Measurements from ENCODE around the gene ACOT6. TPM values are rescaled to one million over a fixed set of nuclear protein-coding genes. Genes with fewer than 3 reads are reported as not detected.
"Not testable (repeated sequence)": the region's sequence is repeated elsewhere in the genome, so short reads cannot be mapped to it uniquely, and the experiment has no call there.

Gene ACOT6
- total and polyA plus RNA-seq, 2 of the 4 experiments (the other 2 are of a cell fraction), result not detected

DNA sequence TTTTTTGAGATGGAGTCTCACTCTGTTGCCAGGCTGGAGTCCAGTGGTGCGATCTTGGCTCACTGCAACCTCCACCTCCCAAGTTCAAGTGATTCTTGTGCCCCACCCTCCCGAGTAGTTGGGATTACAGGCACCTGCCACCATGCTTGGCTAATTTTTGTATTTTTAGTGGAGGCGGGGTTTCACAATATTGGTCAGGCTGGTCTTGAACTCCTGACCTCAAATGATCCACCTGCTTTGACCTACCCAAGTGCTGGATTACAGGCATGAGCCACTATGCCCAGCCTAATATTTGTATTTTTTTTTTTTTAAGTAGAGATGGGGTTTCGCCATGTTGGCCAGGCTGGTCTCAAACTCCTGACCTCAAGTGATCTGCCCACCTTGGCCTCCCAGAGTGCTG, 38.6 kb upstream of the ACOT6 start:
- in situ Hi-C loops (cut with MboI; ENCODE audit: low sequenced_read_pairs); POLR2A ChIA-PET (ENCODE audit: unreplicated experiment); intact Hi-C loops (cut with micrococcal nuclease): not testable (repeated sequence)

DNA sequence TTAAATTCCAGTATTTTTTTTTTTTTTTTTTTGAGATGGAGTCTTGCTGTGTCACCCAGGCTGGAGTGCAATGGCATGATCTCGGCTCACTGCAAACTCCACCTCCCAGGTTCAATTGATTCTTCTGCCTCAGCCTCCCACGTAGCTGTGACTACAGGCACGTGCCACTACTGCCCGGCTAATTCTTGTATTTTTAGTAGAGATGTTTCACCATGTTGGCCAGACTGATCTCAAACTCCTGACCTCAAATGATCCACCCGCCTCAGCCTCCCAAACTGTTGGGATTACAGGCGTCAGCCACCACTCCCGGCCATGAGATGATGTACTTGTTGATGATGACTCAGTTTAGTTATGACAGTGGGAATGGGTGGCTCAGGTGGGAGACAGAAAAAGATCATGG, 38.1 kb upstream of the ACOT6 start:
- POLR2A ChIA-PET (ENCODE audit: unreplicated experiment); H3K23ac ChIP-seq (ENCODE audit: low read depth, low read length); H2AK5ac ChIP-seq (ENCODE audit: low read depth, low read length); H3K4me1 ChIP-seq (ENCODE audit: control insufficient read depth, insufficient read depth, low read length); H4K91ac ChIP-seq (ENCODE audit: insufficient read depth, low read depth, low read length); H4K5ac ChIP-seq (ENCODE audit: low read depth, low read length); H2BK120ac ChIP-seq (ENCODE audit: low read depth, low read length); H3K4me2 ChIP-seq (ENCODE audit: low read depth, low read length); H3K27me3 ChIP-seq (ENCODE audit: control insufficient read depth, insufficient read depth, low read length); in situ Hi-C loops (cut with MboI; ENCODE audit: low sequenced_read_pairs); H4K20me1 ChIP-seq (ENCODE audit: insufficient read depth, low read length); dilution Hi-C loops (cut with HindIII; ENCODE audit: low sequenced_read_pairs, unreplicated experiment); ATAC-seq (ENCODE audit: low read depth); CTCF ChIA-PET; H2AK9ac ChIP-seq (replicated peaks; ENCODE audit: low read depth, low read length, poor library complexity); H2AFZ ChIP-seq (replicated peaks; ENCODE audit: low read length, poor library complexity); H3K27ac ChIP-seq (ENCODE audit: insufficient read depth, low read length); H3K36me3 ChIP-seq (ENCODE audit: control insufficient read depth, insufficient read depth, low read length); H3K18ac ChIP-seq (ENCODE audit: low read depth, low read length); H4K8ac ChIP-seq (ENCODE audit: low read depth in 2 of 2, low read length in 2 of 2); H3K9ac ChIP-seq (ENCODE audit: low read depth, low read length); H3K9me1 ChIP-seq (ENCODE audit: insufficient read depth, low read length); H3K4me3 ChIP-seq (ENCODE audit: insufficient read depth, low read depth, low read length); H2BK5ac ChIP-seq (ENCODE audit: low read depth, low read length, poor library complexity, severe bottlenecking); intact Hi-C loops (cut with micrococcal nuclease); H3K56ac ChIP-seq (ENCODE audit: extremely low read depth, insufficient read depth, low read length); H2BK15ac ChIP-seq (ENCODE audit: low read depth, low read length); H3K4ac ChIP-seq (ENCODE audit: low read depth, low read length); BruUV-seq (replicated peaks); DNase-seq; H3K9me3 ChIP-seq (ENCODE audit: control insufficient read depth, insufficient read depth, low read length); H3K14ac ChIP-seq (replicated peaks; ENCODE audit: low read depth, low read length); H2BK20ac ChIP-seq (ENCODE audit: low read depth, low read length): not testable (repeated sequence)
- peaks cover 6 to 12% of the 10 kb centered on the region in 2 experiments; a peak in 3 of 4 replicates for H3K79me1 ChIP-seq (ENCODE audit: low read depth in 1 of 2, low read length in 2 of 2)
- WGBS, 2 experiments (ENCODE audit: extremely low coverage in 2 of 2, insufficient read length in 1 of 2), result no CpG with 5 or more reads among the region's 7 CpGs

More for the DNA sequence above, 38.6 kb upstream of the ACOT6 start:
- H3K4ac ChIP-seq (ENCODE audit: low read depth, low read length); H4K5ac ChIP-seq (ENCODE audit: low read depth, low read length); BruUV-seq (replicated peaks); dilution Hi-C loops (cut with HindIII; ENCODE audit: low sequenced_read_pairs, unreplicated experiment); H4K8ac ChIP-seq (ENCODE audit: low read depth in 2 of 2, low read length in 2 of 2); H2BK120ac ChIP-seq (ENCODE audit: low read depth, low read length); H4K20me1 ChIP-seq (ENCODE audit: insufficient read depth, low read length); H3K4me3 ChIP-seq (ENCODE audit: insufficient read depth, low read depth, low read length); H3K4me1 ChIP-seq (ENCODE audit: control insufficient read depth, insufficient read depth, low read length); H2AFZ ChIP-seq (replicated peaks; ENCODE audit: low read length, poor library complexity); H2BK5ac ChIP-seq (ENCODE audit: low read depth, low read length, poor library complexity, severe bottlenecking); CTCF ChIA-PET; H3K56ac ChIP-seq (ENCODE audit: extremely low read depth, insufficient read depth, low read length); H2BK15ac ChIP-seq (ENCODE audit: low read depth, low read length); H3K9me3 ChIP-seq (ENCODE audit: control insufficient read depth, insufficient read depth, low read length); H4K91ac ChIP-seq (ENCODE audit: insufficient read depth, low read depth, low read length); H3K9me1 ChIP-seq (ENCODE audit: insufficient read depth, low read length); H2AK5ac ChIP-seq (ENCODE audit: low read depth, low read length); H3K4me2 ChIP-seq (ENCODE audit: low read depth, low read length); H2AK9ac ChIP-seq (replicated peaks; ENCODE audit: low read depth, low read length, poor library complexity); ATAC-seq (ENCODE audit: low read depth); H3K27ac ChIP-seq (ENCODE audit: insufficient read depth, low read length); H3K23ac ChIP-seq (ENCODE audit: low read depth, low read length); H3K27me3 ChIP-seq (ENCODE audit: control insufficient read depth, insufficient read depth, low read length); H3K14ac ChIP-seq (replicated peaks; ENCODE audit: low read depth, low read length); DNase-seq; H2BK20ac ChIP-seq (ENCODE audit: low read depth, low read length); H3K9ac ChIP-seq (ENCODE audit: low read depth, low read length); H3K36me3 ChIP-seq (ENCODE audit: control insufficient read depth, insufficient read depth, low read length); H3K18ac ChIP-seq (ENCODE audit: low read depth, low read length): not testable (repeated sequence)
- 80% methylated on average over 1 of the region's 4 CpGs; no CpG with 5 or more reads in 1 of the 2 experiments for WGBS, 2 experiments (ENCODE audit: extremely low coverage in 2 of 2, insufficient read length in 1 of 2)
- H3K79me1 ChIP-seq (ENCODE audit: low read depth in 1 of 2, low read length in 2 of 2), result peaks cover 6 to 12% of the 10 kb centered on the region in 2 experiments; a peak in 3 of 4 replicates

All from IMR-90 (cell line).